Endothelial cell of umbilical vein (primary cell): ENCODE data around the gene PPTC7. TPM values are rescaled to one million over a fixed set of nuclear protein-coding genes. Genes with fewer than 3 reads are reported as not detected.
"Not testable (repeated sequence)": the region's sequence is repeated elsewhere in the genome, so short reads cannot be mapped to it uniquely, and the experiment has no call there.

Experiments
- BruUV-seq: library from RNA; stranded (reverse); fragments of 400-500 nt; replicated peaks from 2 replicates; lab custom pipeline; 2021; lab: Mats Ljungman, UMichigan
- CTCF ChIA-PET: fragments of 300-600, 350-600 bp; sonication (Branson Sonifier 250); formaldehyde crosslinking; loops from one replicate; lab custom pipeline; 2021; ENCODE audit warnings: antibody characterized with exemption, inconsistent platforms; lab: Charles Lee
- POLR2A ChIA-PET: fragments of 300-600, 350-600 bp; sonication (Branson Sonifier 250); formaldehyde crosslinking; loops from one replicate; lab custom pipeline; 2021; ENCODE audit warnings: antibody characterized with exemption, inconsistent platforms; lab: Charles Lee
- DNase-seq: peaks from one replicate; pipeline ENCODE4 v3.0.0-alpha.2; 2011; ENCODE audit warnings: low read depth, low spot score
- FAIRE-seq: peaks from 2 replicates; lab custom pipeline; 2011; peaks lifted over from hg19 to GRCh38; lab: Jason Lieb, UNC
- H2AFZ ChIP-seq: 2 replicates; pipeline ENCODE4 v1.6.0; 2012; ENCODE audit warnings: low read depth, low read length, control low read depth, inconsistent platforms
- H3K27ac ChIP-seq: 2 replicates; pipeline ENCODE4 v1.5.1; 2011; ENCODE audit warnings: low read depth, mild to moderate bottlenecking, control low read depth, low read length, moderate library complexity; ENCODE audit not compliant: insufficient read depth
- H3K27me3 ChIP-seq, 2 experiments: 2 replicates each; pipeline versions ENCODE4 v1.6.0 to v1.6.1; 2011; ENCODE audit warnings: low read length in 2 of 2, mixed read lengths in 1 of 2; ENCODE audit not compliant: control insufficient read depth in 2 of 2, insufficient read depth in 2 of 2
- H3K36me3 ChIP-seq, 2 experiments: 2 replicates in 1 of 2; 3 replicates in 1 of 2; pipeline ENCODE4 v1.5.1; 2011; ENCODE audit warnings: low read length in 2 of 2, mild to moderate bottlenecking in 1 of 2, moderate library complexity in 1 of 2; ENCODE audit not compliant: control insufficient read depth in 2 of 2, insufficient read depth in 2 of 2; ENCODE audit errors: extremely low read depth in 1 of 2
- H3K4me1 ChIP-seq: 3 replicates; pipeline ENCODE4 v1.5.1; 2011; ENCODE audit warnings: mild to moderate bottlenecking, low read length; ENCODE audit not compliant: control insufficient read depth, insufficient read depth; ENCODE audit errors: extremely low read depth
- H3K4me2 ChIP-seq: 2 replicates; pipeline ENCODE4 v1.6.1; 2011; ENCODE audit warnings: low read length, control low read depth, mixed read lengths; ENCODE audit not compliant: insufficient read depth
- H3K4me3 ChIP-seq, 3 experiments: fragments of 200-600 bp in 1 of 3; sonication (generic), shearing (Covaris generic) in 1 of 3; replicated peaks in 1 of 3; 2 replicates each; pipeline ENCODE4 v1.5.1; 2011 to 2016; ENCODE audit warnings: control low read depth in 3 of 3, low read length in 3 of 3, mild to moderate bottlenecking in 2 of 3, inconsistent platforms in 1 of 3, low read depth in 1 of 3, moderate library complexity in 1 of 3; ENCODE audit not compliant: insufficient read depth in 1 of 3
- H3K79me2 ChIP-seq: 2 replicates; pipeline ENCODE4 v1.6.0; 2012; ENCODE audit warnings: low read length, inconsistent platforms; ENCODE audit not compliant: control insufficient read depth, insufficient read depth
- H3K9ac ChIP-seq: replicated peaks from 2 replicates; pipeline ENCODE3; 2011; ENCODE audit warnings: low read length, control low read depth; ENCODE audit not compliant: insufficient read depth; ENCODE audit errors: extremely low read depth
- H3K9me1 ChIP-seq: replicated peaks from 3 replicates; pipeline ENCODE4 v1.6.0; 2011; ENCODE audit warnings: mild to moderate bottlenecking, low read length; ENCODE audit not compliant: control insufficient read depth, insufficient read depth; ENCODE audit errors: extremely low read depth
- H3K9me3 ChIP-seq: replicated peaks from 2 replicates; pipeline ENCODE4 v1.5.1; 2012; ENCODE audit warnings: low read length, inconsistent platforms; ENCODE audit not compliant: control insufficient read depth, insufficient read depth
- H4K20me1 ChIP-seq: replicated peaks from 2 replicates; pipeline ENCODE3; 2011; ENCODE audit warnings: mild to moderate bottlenecking, low read length; ENCODE audit not compliant: control insufficient read depth, insufficient read depth; ENCODE audit errors: extremely low read depth
- CTCF ChIP-seq, 2 donors: IDR thresholded peaks; 1 replicate in 1 of 2; 2 replicates in 1 of 2; pipeline ENCODE4 v1.5.1; 2011; ENCODE audit warnings: low read length in 2 of 2, mild to moderate bottlenecking in 2 of 2, moderate library complexity in 2 of 2, control low read depth in 1 of 2, inconsistent platforms in 1 of 2, low read depth in 1 of 2; ENCODE audit not compliant: insufficient read depth in 1 of 2; ENCODE audit errors: extremely low read depth in 1 of 2
- EZH2 ChIP-seq: IDR thresholded peaks from 2 replicates; pipeline ENCODE4 v1.6.1; 2012; ENCODE audit warnings: borderline replicate concordance, low read depth, mild to moderate bottlenecking, moderate library complexity, low read length, inconsistent platforms; ENCODE audit not compliant: severe bottlenecking
- FOS ChIP-seq: IDR thresholded peaks from 2 replicates; pipeline ENCODE4 v1.6.1; 2011; ENCODE audit warnings: mild to moderate bottlenecking, low read length, moderate library complexity, borderline replicate concordance; ENCODE audit not compliant: insufficient read depth
- GATA2 ChIP-seq: IDR thresholded peaks from 2 replicates; pipeline ENCODE4 v1.7.0; 2011; ENCODE audit warnings: low read depth, mild to moderate bottlenecking, moderate library complexity, mixed read lengths, low read length; ENCODE audit not compliant: insufficient read length, insufficient read depth
- JUN ChIP-seq: IDR thresholded peaks from 2 replicates; pipeline ENCODE4 v1.6.1; 2011; ENCODE audit warnings: borderline replicate concordance, low read depth; ENCODE audit not compliant: insufficient read length, insufficient read depth
- MYC ChIP-seq: IDR thresholded peaks from one replicate; pipeline ENCODE4 v1.6.1; 2011; ENCODE audit warnings: mild to moderate bottlenecking, low read depth, low read length
- POLR2A ChIP-seq: IDR thresholded peaks from 2 replicates; pipeline ENCODE4 v1.6.1; 2012; ENCODE audit warnings: low read depth, mild to moderate bottlenecking, control low read depth, low read length
- POLR2AphosphoS5 ChIP-seq: IDR thresholded peaks from 2 replicates; pipeline ENCODE4 v1.6.1; 2012; ENCODE audit warnings: low read depth, mild to moderate bottlenecking, control low read depth, low read length, moderate library complexity; ENCODE audit not compliant: insufficient read depth
- dilution Hi-C: fragments of 300-500 bp; cut with MboI; formaldehyde crosslinking; loops from one replicate; pipeline ENCODE4 v1.15.0; 2019; ENCODE audit warnings: low sequenced_read_pairs; ENCODE audit not compliant: extremely low pct_ligation_motif_present
- intact Hi-C: fragments of 100-400 bp; cut with micrococcal nuclease; formaldehyde crosslinking; loops from one replicate; pipeline ENCODE4 v1.10.0; 2022
- polyA plus RNA-seq, 4 experiments: library from polyadenylated mRNA; depleted of rRNA in 3 of 4; stranded (reverse) in 3 of 4; unstranded in 1 of 4; fragments of >200 nt; gene quantifications; 2 replicates each; pipeline versions ENCODE4 v1.2.1 to v1.2.3, GENCODE V29; 2011 to 2012; ENCODE audit warnings: missing spikeins in 1 of 4
- total RNA-seq: library from RNA; stranded (reverse); gene quantifications from 2 replicates; pipeline ENCODE4 v1.2.3, GENCODE V29; 2021
- TF ChIP-seq, protein P1 (sequence below): IDR thresholded peaks from 2 replicates; pipeline ENCODE4 v1.6.1; 2011; ENCODE audit not compliant: insufficient read depth, insufficient read length

PPTC7 gene
- total and polyA plus RNA-seq, 2 donors (not counting 3 experiments of a cell fraction or from before 2014, with no cell fraction given), result 8.4 to 15.2 TPM

DNA sequence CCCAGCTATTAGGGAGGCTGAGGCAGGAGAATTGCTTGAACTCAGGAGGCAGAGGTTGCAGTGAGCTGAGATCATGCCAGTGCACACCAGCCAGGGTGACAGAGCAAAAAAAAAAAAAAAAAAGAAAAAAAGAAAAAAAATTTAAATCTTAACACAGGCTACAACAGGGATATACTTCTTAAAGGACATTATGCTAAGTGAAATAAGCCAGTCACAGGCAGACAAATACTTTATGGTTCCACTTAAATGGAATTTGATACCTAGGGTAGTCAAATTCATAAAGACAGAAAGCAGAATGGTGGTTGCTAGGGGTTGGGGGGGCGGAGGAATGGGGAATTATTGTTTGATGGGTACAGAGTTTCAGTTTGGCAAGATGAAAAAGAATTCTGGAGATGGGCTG, 14.8 kb upstream of the PPTC7 start:
- dilution Hi-C loops, result no loop called here
- TF ChIP-seq POLR2AphosphoS5 (no peak), EZH2 (no peak), JUN (no peak), CTCF (IDR thresholded peaks at IDR 0.05; ENCODE audit: extremely low read depth in 1 of 2, insufficient read depth in 1 of 2, low read depth in 1 of 2, low read length in 2 of 2) (no peak), FOS (no peak), MYC (no peak), POLR2A (no peak), GATA2 (no peak)
- TF ChIP-seq, protein P1, sequence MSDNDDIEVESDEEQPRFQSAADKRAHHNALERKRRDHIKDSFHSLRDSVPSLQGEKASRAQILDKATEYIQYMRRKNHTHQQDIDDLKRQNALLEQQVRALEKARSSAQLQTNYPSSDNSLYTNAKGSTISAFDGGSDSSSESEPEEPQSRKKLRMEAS, result no peak
- FAIRE-seq, result no peak

GRCh38 chr12:110592919-110593318, 9.8 kb upstream of the PPTC7 start:
- H3K27ac ChIP-seq, H3K4me2 ChIP-seq, intact Hi-C loops, BruUV-seq, dilution Hi-C loops, H4K20me1 ChIP-seq, FAIRE-seq, H3K36me3 ChIP-seq, H3K9me1 ChIP-seq, H3K9ac ChIP-seq, H3K27me3 ChIP-seq, H2AFZ ChIP-seq, POLR2A ChIA-PET, H3K4me1 ChIP-seq, H3K79me2 ChIP-seq, DNase-seq, H3K4me3 ChIP-seq, H3K9me3 ChIP-seq: not testable (repeated sequence)
- CTCF ChIA-PET, result interaction anchor here (1.0 to 2.7 kb wide), 5 partner anchors 9 to 143 kb away, joined by 3 to 12 read pairs (median 5); partner anchors contain the start of genes ARPC3, FAM216A and GPN3

More for the DNA sequence above, 14.8 kb upstream of the PPTC7 start:
- no peak overlapping the region for H3K27ac ChIP-seq
- no peaks in the 10 kb centered on the region for H3K9me3 ChIP-seq
- H3K9me1 ChIP-seq, result no peaks in the 10 kb centered on the region
- intact Hi-C loops, result no loop called here
- DNase-seq, result no peak
- no peaks in the 10 kb centered on the region for H3K36me3 ChIP-seq
- ChIA-PET CTCF (interaction anchor here (1.7 to 8.2 kb wide), 2 partner anchors 83 to 130 kb away, joined by 7 to 117 read pairs; partner anchors contain the start of genes FAM216A and GPN3), POLR2A (no interaction called here)
- H3K9ac ChIP-seq, result no peak overlapping the region
- no peak overlapping the region for H3K4me3 ChIP-seq
- H3K27me3 ChIP-seq, result no peaks in the 10 kb centered on the region
- no peaks in the 10 kb centered on the region for H4K20me1 ChIP-seq
- no TSS peak for BruUV-seq
- no peaks in the 10 kb centered on the region for H3K79me2 ChIP-seq
- no peaks in the 10 kb centered on the region for H3K4me1 ChIP-seq
- no peak overlapping the region for H2AFZ ChIP-seq
- H3K4me2 ChIP-seq, result no peak overlapping the region
